ENCODE results near the gene STK32C. TPM values are rescaled to one million over a fixed set of nuclear protein-coding genes. Genes with fewer than 3 reads are reported as not detected.
A peak's percentile ranks its signal among the peaks of the same experiment; 100 is the strongest.

The STK32C gene
- total and polyA plus RNA-seq, 7 donors: 4.3 to 12.8 (median 8.4) TPM

DNA sequence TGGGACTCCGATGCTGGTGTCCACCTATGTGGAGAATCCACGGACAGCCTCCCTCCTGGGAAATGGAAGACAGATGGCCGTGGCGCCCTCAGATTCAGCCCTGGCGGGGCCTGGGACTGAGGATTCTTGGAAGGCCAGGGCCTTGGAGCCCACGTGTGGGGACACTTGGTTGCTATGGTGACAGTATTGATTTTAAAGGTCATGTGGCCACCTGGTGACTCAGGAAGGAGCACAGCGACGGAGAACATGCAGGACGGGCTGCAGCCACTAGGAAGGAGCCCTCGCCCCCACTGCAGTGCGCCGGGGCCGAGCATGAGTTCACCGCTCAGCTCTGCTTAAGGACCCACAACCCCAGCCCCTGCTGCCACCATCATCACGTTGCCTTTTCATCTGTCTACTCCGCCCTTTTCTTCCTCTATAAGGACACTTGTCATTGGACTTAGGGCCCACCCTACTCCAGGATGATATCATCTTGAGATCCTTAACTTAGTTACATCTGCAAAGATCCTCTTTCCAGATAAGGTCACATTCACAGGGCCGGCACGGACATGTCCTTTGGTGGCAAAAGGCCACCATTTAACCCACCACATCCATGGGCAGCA is 3.7 kb upstream of the STK32C start:
- Histone ChIP-seq H3K4me3 (no peak overlapping the region), H3K4me1 (peaks cover 0 to 19% (median 15%) of the 10 kb centered on the region in 4 donors), H3K36me3 (no peaks in the 10 kb centered on the region), H3K9me3 (no peaks in the 10 kb centered on the region), H3K27ac (no peak overlapping the region), H3K27me3 (no peaks in the 10 kb centered on the region)
- 72 to 83% methylated on average over 18 of the region's 18 CpGs for WGBS, 2 donors
- DNase-seq: peak; percentile 50
- intact Hi-C loops (cut with DNase I): no loop called here
- no peak for TF ChIP-seq POLR2AphosphoS5 (IDR thresholded peaks at IDR 0.05)
- TF ChIP-seq EP300 (IDR thresholded peaks at IDR 0.05): no peak
- TF ChIP-seq POLR2A (IDR thresholded peaks at IDR 0.05): no peak
- TF ChIP-seq, protein P1, sequence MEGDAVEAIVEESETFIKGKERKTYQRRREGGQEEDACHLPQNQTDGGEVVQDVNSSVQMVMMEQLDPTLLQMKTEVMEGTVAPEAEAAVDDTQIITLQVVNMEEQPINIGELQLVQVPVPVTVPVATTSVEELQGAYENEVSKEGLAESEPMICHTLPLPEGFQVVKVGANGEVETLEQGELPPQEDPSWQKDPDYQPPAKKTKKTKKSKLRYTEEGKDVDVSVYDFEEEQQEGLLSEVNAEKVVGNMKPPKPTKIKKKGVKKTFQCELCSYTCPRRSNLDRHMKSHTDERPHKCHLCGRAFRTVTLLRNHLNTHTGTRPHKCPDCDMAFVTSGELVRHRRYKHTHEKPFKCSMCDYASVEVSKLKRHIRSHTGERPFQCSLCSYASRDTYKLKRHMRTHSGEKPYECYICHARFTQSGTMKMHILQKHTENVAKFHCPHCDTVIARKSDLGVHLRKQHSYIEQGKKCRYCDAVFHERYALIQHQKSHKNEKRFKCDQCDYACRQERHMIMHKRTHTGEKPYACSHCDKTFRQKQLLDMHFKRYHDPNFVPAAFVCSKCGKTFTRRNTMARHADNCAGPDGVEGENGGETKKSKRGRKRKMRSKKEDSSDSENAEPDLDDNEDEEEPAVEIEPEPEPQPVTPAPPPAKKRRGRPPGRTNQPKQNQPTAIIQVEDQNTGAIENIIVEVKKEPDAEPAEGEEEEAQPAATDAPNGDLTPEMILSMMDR (IDR thresholded peaks at IDR 0.05): no peak

DNA sequence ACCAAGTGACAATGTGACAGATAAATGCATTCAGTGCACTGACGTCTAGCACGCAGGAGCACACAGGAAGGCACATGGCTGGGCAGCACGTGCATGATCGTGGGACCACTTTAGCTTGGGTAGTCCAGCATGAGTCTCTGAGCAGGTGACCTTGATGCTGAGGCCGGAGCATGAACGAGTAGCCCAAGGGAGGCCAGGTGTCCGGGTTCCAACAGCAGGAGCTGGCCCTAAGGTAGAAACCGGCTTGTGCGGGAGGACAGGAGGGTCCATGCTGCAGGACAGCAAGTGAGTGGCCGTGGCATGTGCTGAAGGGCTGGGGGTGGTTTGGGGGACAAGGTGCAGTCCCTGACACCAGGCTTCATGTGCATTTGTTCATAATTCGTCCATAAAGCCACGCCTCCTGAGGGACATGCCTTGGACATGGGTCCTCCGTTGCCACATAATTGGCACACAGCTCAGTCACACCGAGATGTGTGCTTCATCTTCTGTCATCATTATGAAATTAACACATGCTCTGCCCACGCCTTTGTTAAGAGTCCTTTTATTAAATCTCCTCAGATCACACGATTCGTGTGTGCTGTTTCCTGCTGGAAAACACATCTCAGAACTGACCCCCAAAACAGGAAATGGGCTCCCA is 3.1 kb upstream of the STK32C start:
- WGBS, 2 donors: 80 to 85% methylated on average over 17 of the region's 17 CpGs
- Histone ChIP-seq H3K36me3 (no peaks in the 10 kb centered on the region), H3K9me3 (no peaks in the 10 kb centered on the region), H3K4me3 (no peak overlapping the region), H3K27me3 (no peaks in the 10 kb centered on the region), H3K27ac (no peak overlapping the region), H3K4me1 (peaks cover 0 to 19% (median 16%) of the 10 kb centered on the region in 4 donors)
- intact Hi-C loops (cut with DNase I): no loop called here
- DNase-seq: peak; percentile 46
- TF ChIP-seq EP300 (IDR thresholded peaks at IDR 0.05) (no peak), POLR2AphosphoS5 (IDR thresholded peaks at IDR 0.05) (no peak), POLR2A (IDR thresholded peaks at IDR 0.05) (no peak)
- TF ChIP-seq, protein P1 (IDR thresholded peaks at IDR 0.05): no peak

DNA sequence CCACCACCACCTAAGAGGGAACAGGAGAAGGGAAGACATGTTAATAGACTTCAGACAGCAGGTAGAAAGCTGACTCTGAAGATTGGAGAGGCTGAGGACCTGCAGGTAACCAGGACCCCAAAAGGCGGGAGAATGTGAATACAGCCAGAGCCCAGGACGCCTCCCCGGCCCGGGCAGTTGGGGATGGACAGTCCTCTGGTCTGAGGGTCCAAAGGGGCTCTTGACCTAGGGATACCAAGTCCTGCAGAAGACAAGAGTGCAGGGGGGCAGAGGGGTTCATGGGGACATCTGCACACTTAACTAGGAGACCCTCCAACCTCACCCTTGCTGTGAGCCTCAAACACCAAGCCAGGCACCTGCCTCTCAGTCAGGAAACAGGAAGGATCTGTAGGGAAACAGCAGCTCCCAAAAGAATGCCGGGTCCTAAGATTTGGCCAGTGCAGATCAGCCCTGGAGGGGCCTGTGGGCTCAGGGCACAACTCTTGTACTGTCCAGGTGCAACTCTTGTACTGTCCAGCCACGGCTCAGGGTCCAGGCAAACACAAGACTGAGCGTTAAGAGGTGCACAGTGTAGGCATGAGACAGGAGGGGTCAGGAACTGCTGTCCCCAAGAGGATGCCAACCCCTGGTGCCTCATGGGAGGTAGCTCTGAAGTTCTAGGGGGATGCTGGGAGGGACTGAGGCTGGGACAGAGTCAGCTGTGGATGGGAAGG is 2.3 kb upstream of the STK32C start:
- H3K27ac ChIP-seq: no peak overlapping the region
- no peak overlapping the region for H3K4me3 ChIP-seq
- peak; percentile 57 for DNase-seq
- H3K9me3 ChIP-seq: no peaks in the 10 kb centered on the region
- H3K36me3 ChIP-seq: no peaks in the 10 kb centered on the region
- H3K4me1 ChIP-seq: peaks cover 0 to 19% (median 16%) of the 10 kb centered on the region in 4 donors
- TF ChIP-seq POLR2A (IDR thresholded peaks at IDR 0.05) (no peak), EP300 (IDR thresholded peaks at IDR 0.05) (no peak), POLR2AphosphoS5 (IDR thresholded peaks at IDR 0.05) (no peak)
- TF ChIP-seq, protein P1 (IDR thresholded peaks at IDR 0.05): no peak
- intact Hi-C loops (cut with DNase I): loop anchor here (5.0 kb wide), 1 partner anchor 38 kb away; no protein-coding TSS in a partner anchor
- no peaks in the 10 kb centered on the region for H3K27me3 ChIP-seq
- 91 to 92% methylated on average over 7 of the region's 7 CpGs for WGBS, 2 donors

DNA sequence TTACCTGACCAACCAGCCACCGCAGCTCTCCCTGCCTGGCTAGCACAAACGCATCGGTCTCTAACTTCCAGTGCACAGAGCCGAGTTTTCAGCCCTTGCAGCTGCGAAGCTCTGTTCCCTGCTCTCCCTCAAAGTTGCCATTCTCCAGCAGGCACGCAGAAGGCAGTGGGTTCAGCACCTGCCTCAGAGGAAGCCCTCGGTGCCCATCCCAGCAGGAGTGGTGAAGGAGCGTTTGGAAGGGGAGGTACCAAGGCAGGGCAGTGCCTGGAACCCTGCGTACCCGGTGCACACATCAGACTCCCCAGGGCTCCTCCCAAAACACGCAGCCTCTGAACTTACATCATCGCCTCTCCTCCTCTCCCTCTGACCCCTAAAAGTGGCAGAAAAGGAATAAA is 1.7 kb upstream of the STK32C start:
- WGBS, 2 donors: 73 to 82% methylated on average over 12 of the region's 12 CpGs
- no peak overlapping the region for H3K4me3 ChIP-seq
- H3K4me1 ChIP-seq: peaks cover 0 to 19% (median 16%) of the 10 kb centered on the region in 4 donors
- no peaks in the 10 kb centered on the region for H3K36me3 ChIP-seq
- H3K27me3 ChIP-seq: no peaks in the 10 kb centered on the region
- intact Hi-C loops (cut with DNase I): loop anchor here (5.0 kb wide), 1 partner anchor 37 kb away; no protein-coding TSS in a partner anchor
- peak; percentile 64 for DNase-seq
- H3K27ac ChIP-seq: no peak overlapping the region
- TF ChIP-seq POLR2A (IDR thresholded peaks at IDR 0.05) (no peak), EP300 (IDR thresholded peaks at IDR 0.05) (no peak), POLR2AphosphoS5 (IDR thresholded peaks at IDR 0.05) (no peak)
- TF ChIP-seq, protein P1 (IDR thresholded peaks at IDR 0.05): no peak
- H3K9me3 ChIP-seq: no peaks in the 10 kb centered on the region
